Muscle layer of duodenum (tissue), 2 donors: ENCODE results near the gene RHOH.

ENCODE experiments used
- H3K27ac ChIP-seq: one replicate; pipeline ENCODE4 v1.7.0; 2013; ENCODE audit warnings: mild to moderate bottlenecking, low read length
- H3K27me3 ChIP-seq: one replicate; pipeline ENCODE4 v1.7.0; 2013; ENCODE audit warnings: low read depth, mild to moderate bottlenecking, control low read depth, low read length
- H3K36me3 ChIP-seq, 2 donors: one replicate each; pipeline ENCODE4 v1.7.0; 2013; ENCODE audit warnings: low read length in 2 of 2, control low read depth in 1 of 2, mild to moderate bottlenecking in 1 of 2; ENCODE audit not compliant: insufficient read depth in 2 of 2, control insufficient read depth in 1 of 2
- H3K4me1 ChIP-seq, 2 donors: one replicate each; pipeline ENCODE4 v1.7.0; 2013; ENCODE audit warnings: low read length in 2 of 2, mild to moderate bottlenecking in 2 of 2, control low read depth in 1 of 2, moderate library complexity in 1 of 2; ENCODE audit not compliant: insufficient read depth in 2 of 2, control insufficient read depth in 1 of 2
- H3K4me3 ChIP-seq, 2 donors: one replicate each; pipeline ENCODE4 v1.7.0; 2013; ENCODE audit warnings: low read length in 2 of 2, low read depth in 1 of 2, mild to moderate bottlenecking in 1 of 2
- H3K9me3 ChIP-seq, 2 donors: one replicate each; pipeline ENCODE4 v1.7.0; 2013; ENCODE audit warnings: low read length in 2 of 2, control low read depth in 1 of 2, mild to moderate bottlenecking in 1 of 2; ENCODE audit not compliant: control insufficient read depth in 1 of 2
- donor health status: healthy.

RHOH gene

GRCh38 chr4:40190019-40190418 is 6.8 kb upstream of the RHOH start:
- H3K4me1 ChIP-seq: no peaks in the 10 kb centered on the region
- no peaks in the 10 kb centered on the region for H3K27me3 ChIP-seq
- no peak overlapping the region for H3K4me3 ChIP-seq
- H3K27ac ChIP-seq: no peak overlapping the region
- H3K36me3 ChIP-seq: no peaks in the 10 kb centered on the region
- H3K9me3 ChIP-seq: no peaks in the 10 kb centered on the region

DNA sequence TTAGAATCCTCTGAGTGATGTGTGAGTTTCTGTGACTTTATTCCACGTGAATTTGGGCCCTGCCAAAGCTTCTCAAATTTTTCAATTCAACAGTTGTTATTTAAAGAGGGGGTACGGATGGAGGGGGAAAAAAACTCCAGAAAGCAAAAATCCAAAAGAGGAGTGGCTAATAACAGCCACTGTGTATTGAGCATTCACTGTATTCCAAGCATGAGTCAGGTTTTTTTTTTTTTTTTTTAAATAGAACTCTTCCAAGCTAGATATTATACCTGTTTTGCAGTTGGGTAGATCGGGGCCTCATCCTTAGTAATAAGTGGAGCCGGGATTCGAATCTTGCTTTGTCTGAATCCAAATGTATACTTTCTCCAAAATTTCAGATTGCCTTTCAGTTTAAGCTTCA is 6.4 kb upstream of the RHOH start:
- H3K36me3 ChIP-seq: no peaks in the 10 kb centered on the region
- no peaks in the 10 kb centered on the region for H3K27me3 ChIP-seq
- H3K4me3 ChIP-seq: no peak overlapping the region
- H3K9me3 ChIP-seq: no peaks in the 10 kb centered on the region
- H3K4me1 ChIP-seq: no peaks in the 10 kb centered on the region
- no peak overlapping the region for H3K27ac ChIP-seq

DNA sequence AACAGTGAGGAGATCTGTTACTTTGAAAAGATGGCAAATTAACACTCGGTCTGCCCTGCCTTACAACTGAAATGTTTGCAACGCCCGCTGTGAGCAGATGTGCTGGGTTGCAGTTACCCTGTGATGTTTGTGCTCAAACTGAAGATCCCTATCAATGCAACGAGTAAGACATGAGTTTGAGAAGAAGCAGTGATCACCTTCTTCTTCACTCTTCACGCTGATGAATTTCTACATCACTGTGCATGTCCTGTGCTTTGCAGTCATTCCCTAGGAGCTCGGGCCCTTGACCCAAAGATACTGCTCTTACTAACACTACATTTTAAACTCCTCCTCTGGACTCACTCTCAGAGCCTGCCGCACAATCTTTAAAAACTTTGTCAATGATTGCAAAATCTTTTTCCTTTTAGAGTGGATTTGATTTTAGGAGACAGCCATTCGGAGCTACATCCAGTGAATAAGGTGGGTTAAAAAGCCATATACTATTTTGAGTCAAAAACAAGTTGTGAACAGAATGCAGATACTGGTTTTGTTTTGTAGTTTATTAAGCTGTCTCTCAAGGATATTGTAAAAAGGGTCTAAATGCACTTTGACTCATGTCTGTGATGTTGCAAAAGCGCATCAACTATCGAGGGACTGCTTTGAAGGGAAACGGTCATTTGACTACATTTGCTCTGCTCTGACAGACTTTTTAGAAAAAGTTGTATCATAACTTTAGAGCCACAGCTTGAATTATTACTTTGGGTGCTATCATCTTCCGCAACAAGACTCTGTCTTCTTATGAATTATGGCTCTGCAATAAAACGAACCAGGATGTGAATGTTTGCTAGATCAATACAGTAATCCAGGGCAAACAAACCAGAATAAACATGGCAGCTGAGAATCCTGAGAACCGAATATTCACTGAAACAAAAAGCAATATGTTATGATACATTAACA is 5.7 kb upstream of the RHOH start:
- no peak overlapping the region for H3K27ac ChIP-seq
- H3K4me3 ChIP-seq: no peak overlapping the region
- no peaks in the 10 kb centered on the region for H3K27me3 ChIP-seq
- H3K4me1 ChIP-seq: no peaks in the 10 kb centered on the region
- no peaks in the 10 kb centered on the region for H3K9me3 ChIP-seq
- no peaks in the 10 kb centered on the region for H3K36me3 ChIP-seq

DNA sequence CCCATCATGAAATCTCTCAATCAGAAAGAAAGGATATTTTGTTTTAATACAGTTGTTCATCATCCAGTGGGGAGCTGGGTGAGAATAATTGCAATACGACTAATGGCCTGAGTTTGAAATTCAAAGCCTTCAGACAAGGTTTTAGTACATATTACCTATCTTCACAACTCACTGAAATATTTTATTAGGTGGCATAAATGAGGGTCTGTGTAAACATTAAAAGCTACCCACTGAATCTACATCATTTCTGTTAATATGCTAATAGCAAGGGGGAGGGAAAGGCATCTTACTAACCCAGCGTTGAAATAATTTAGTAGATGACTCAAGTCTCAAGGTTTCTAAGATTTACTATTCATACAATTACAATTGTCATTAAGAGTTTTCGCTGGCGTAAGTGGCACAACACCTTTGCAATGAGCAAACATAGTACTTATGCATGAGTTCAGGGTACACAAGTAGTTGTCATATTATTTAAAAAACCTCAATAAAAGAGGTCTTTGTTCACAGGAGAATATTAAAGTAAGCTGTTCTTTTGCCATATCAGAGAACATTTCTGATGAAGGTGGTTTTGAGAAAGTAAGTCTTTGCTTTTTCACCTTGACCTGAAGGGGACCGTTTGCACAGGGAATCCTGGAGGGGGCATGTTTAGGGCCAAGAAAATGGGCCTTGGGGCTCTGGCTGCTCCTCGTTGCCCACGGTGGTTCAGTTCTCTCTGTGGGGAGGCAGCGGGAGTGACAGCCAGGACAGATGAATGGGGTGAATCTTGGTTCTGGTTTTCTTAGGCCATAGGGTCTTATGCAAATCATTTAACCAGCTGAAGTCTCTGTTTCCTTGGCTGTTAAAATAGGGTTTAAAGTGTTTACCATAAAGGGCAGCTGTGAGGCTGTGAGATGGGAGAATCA is 4.5 kb upstream of the RHOH start:
- Histone ChIP-seq H3K9me3 (no peaks in the 10 kb centered on the region), H3K27ac (no peak overlapping the region), H3K36me3 (no peaks in the 10 kb centered on the region), H3K4me3 (no peak overlapping the region), H3K4me1 (no peaks in the 10 kb centered on the region), H3K27me3 (no peaks in the 10 kb centered on the region)

DNA sequence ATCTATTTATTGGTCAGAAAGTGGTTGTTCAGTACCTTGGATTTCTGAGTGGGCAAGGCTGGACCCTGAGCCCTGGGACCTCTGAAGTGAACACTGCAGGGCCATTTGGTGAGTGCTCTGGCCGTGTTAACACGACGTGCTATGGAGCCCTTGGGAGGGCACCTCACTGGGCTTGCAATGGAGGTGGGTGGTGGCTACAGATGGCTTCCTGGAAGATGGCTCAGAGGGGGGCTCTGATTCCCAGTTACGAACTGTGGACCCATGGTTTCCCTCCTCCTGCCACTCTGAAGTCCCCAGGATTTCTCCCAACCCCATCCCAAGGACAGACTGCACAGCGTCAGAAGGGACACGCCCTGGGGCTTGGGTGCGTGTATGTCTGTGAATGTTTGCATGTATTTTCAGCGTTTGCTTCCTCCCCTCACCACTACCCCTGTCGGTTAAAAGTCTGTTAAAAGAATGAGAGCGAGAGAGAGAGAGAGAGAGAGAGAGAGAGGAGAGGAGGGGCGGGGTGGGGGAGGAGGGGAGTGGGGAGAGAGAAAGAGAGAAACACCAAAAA is 3.7 kb upstream of the RHOH start:
- Histone ChIP-seq H3K4me1 (no peaks in the 10 kb centered on the region), H3K36me3 (no peaks in the 10 kb centered on the region), H3K4me3 (no peak overlapping the region), H3K27ac (no peak overlapping the region), H3K27me3 (no peaks in the 10 kb centered on the region), H3K9me3 (no peaks in the 10 kb centered on the region)

DNA sequence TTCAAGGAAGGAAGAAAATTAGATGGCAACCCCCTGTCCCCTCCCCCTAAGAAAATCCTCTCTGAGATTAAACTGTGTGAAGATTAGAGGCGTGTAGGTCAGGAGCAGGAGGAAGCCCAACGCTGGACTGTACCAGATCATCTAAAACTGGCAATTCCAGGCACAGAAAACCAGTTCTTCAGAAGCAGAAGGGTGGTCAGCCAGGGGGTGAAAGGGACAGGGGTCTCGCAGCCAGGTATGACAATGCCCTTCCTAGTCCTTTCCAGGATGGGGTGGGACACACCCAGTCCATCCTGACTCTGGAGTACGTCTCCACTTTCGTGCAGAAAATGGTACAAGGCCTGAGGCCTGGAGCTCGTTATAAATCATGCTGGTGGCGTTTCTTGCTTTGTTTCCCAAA is 3.3 kb upstream of the RHOH start:
- Histone ChIP-seq H3K4me3 (no peak overlapping the region), H3K27ac (no peak overlapping the region), H3K36me3 (no peaks in the 10 kb centered on the region), H3K27me3 (no peaks in the 10 kb centered on the region), H3K4me1 (no peaks in the 10 kb centered on the region), H3K9me3 (no peaks in the 10 kb centered on the region)

GRCh38 chr4:40194602-40195161 is 2.1 kb upstream of the RHOH start:
- Histone ChIP-seq H3K36me3 (no peaks in the 10 kb centered on the region), H3K27ac (peak overlapping the region; percentile 14), H3K27me3 (no peaks in the 10 kb centered on the region), H3K4me3 (no peak overlapping the region), H3K9me3 (no peaks in the 10 kb centered on the region), H3K4me1 (no peaks in the 10 kb centered on the region)

- Histone ChIP-seq H3K9me3 (no peaks in the 10 kb centered on the region), H3K4me3 (no peak overlapping the region), H3K36me3 (no peaks in the 10 kb centered on the region), H3K27me3 (no peaks in the 10 kb centered on the region), H3K27ac (peak overlapping the region; percentile 14), H3K4me1 (no peaks in the 10 kb centered on the region)
These were observed 1.4 kb upstream of the RHOH start for GRCh38 chr4:40195182-40196177.

GRCh38 chr4:40196272-40196671 is 559 bp upstream of the RHOH start:
- peak overlapping the region; percentile 76 for H3K27ac ChIP-seq
- no peaks in the 10 kb centered on the region for H3K27me3 ChIP-seq
- no peaks in the 10 kb centered on the region for H3K4me1 ChIP-seq
- no peak overlapping the region for H3K4me3 ChIP-seq
- no peaks in the 10 kb centered on the region for H3K36me3 ChIP-seq
- no peaks in the 10 kb centered on the region for H3K9me3 ChIP-seq

DNA sequence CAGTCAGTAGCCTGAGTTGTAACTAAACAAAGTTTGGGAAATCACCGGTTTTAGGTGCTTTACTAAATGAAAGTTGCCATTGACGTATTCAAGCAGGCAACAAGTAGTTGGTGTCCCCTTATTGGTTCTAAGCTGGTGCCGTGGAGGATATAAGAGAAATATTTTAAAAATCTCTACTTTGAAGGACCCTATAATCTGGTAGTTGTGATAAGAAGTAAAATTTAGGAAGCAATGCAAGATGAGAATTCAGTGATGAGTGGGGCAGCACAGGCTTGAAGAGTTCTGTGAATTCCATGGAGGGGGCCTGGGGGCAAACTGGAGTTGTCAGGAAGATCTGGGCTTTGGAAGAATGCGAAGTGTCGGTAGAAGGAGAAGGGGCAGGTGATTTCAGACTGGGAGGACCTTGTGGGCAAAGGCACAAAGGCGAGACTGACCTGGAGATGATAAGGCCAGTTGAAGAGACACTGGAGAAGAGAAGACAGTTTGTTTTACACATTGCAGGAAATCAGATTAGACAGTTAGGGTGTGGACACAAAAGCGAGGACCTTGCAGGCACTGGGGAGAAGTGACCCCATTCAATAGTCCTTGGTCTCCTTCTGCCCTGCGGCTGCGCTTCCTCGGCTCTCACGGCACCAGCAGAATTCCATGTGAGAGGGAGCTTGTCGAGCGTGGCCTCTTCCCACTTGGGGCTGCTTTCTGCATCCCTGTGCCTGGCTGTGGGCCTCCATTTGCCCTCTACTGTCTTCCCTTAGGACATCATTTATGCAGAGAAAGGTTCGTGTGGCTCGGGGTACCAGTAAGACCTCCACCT is 1.3 kb downstream of the RHOH start:
- Histone ChIP-seq H3K4me3 (peak overlapping the region in 1 of 2 donors; percentile 38), H3K27me3 (no peaks in the 10 kb centered on the region), H3K4me1 (no peaks in the 10 kb centered on the region), H3K27ac (peak overlapping the region; percentile 76), H3K36me3 (no peaks in the 10 kb centered on the region), H3K9me3 (no peaks in the 10 kb centered on the region)
